Measurements from ENCODE around the gene SLC25A10.
"Not testable (repeated sequence)": the region's sequence is repeated elsewhere in the genome, so short reads cannot be mapped to it uniquely, and the experiment has no call there.

SLC25A10 gene

DNA sequence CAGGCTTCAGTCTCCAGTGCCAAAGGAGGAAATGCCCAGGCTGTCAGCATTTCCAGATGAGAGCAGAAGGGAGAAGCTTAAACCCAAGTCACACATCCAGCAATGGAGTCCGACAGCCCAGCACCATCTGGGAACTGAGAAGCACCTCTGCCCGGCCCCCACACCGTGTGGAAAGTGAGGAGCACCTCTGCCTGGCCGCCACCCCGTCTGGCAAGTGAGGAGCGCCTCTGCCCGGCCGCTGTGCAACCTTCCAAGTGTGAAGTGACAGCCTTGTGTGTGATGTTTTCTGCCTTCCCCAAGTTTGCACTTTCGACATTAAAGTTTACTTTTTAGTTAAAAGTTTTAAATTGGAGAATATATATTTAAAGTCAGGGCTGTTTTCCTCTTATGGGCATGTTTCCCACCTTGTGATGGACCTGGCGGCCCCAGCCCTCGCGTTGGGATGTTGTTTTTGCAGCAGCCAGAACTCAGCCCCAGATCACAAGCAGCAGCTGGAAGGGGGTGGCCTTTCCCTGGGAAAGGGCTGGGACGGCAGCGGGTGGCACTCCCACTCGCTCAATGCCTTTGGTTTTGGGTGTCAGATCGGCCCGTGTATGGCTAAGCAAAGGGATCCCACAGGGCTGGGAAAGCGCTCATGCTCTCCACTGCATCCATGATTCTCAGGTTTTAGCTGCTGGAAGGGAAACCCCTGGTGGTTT is 38.4 kb upstream of the SLC25A10 start:
- H3K27ac ChIP-seq (ENCODE audit: low read depth, low read length) = no peak overlapping the region
- H3K4me3 ChIP-seq (ENCODE audit: low read depth in 1 of 5, low read length in 5 of 5) = no peak overlapping the region
- no peak overlapping the region for H3K9ac ChIP-seq (ENCODE audit: low read length in 5 of 5)
- H3K4me1 ChIP-seq (ENCODE audit: control insufficient read depth in 5 of 5, insufficient read depth in 5 of 5, low read length in 5 of 5) = peaks cover 0 to 10% (median 8%) of the 10 kb centered on the region in 5 donors
- no peaks in the 10 kb centered on the region for H3K9me3 ChIP-seq (ENCODE audit: control insufficient read depth in 5 of 5, low read length in 5 of 5)
- no peaks in the 10 kb centered on the region for H3K27me3 ChIP-seq (ENCODE audit: control insufficient read depth in 5 of 5, insufficient read depth in 4 of 5, low read length in 5 of 5)
- H3K36me3 ChIP-seq (ENCODE audit: control insufficient read depth in 5 of 5, insufficient read depth in 5 of 5, low read length in 5 of 5) = peaks cover 0 to 57% (median 46%) of the 10 kb centered on the region in 5 donors

DNA sequence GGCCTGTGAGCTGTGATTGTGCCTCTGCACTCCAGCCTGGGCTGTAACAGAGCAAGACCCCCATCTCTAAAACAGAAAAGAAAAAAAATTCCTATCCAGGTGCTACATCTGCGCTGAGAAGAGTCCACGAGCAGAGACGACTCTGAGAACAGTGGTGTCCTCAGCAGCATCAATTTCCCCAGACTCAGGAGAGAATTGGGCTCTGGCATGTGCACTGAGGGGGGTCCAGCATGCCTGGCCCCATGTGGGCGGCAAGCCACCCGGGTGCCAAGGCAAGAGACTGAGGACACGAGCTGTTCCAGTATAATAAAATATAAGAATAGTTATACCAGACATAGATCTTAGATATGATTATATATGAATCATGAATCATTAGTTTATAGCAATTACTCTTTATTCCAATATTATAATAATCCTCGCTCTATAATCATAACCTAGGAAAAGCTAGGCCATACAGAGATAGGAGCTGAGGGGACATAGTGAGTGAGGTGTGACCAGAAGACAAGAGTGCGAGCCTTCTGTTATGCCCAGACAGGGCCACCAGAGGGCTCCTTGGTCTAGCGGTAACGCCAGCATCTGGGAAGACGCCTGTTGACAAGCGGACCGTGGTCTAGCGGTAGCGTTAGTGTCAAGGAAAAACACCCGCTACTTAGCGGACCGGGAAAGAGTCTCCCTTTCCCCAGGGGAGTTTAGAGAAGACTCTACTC is 36.4 kb upstream of the SLC25A10 start:
- H3K36me3 ChIP-seq (ENCODE audit: control insufficient read depth in 5 of 5, insufficient read depth in 5 of 5, low read length in 5 of 5) = peaks cover 0 to 45% (median 34%) of the 10 kb centered on the region in 5 donors
- not testable (repeated sequence) for H3K27me3 ChIP-seq (ENCODE audit: control insufficient read depth in 5 of 5, insufficient read depth in 4 of 5, low read length in 5 of 5); H3K9me3 ChIP-seq (ENCODE audit: control insufficient read depth in 5 of 5, low read length in 5 of 5); H3K4me3 ChIP-seq (ENCODE audit: low read depth in 1 of 5, low read length in 5 of 5); H3K9ac ChIP-seq (ENCODE audit: low read length in 5 of 5); H3K4me1 ChIP-seq (ENCODE audit: control insufficient read depth in 5 of 5, insufficient read depth in 5 of 5, low read length in 5 of 5); H3K27ac ChIP-seq (ENCODE audit: low read depth, low read length)

DNA sequence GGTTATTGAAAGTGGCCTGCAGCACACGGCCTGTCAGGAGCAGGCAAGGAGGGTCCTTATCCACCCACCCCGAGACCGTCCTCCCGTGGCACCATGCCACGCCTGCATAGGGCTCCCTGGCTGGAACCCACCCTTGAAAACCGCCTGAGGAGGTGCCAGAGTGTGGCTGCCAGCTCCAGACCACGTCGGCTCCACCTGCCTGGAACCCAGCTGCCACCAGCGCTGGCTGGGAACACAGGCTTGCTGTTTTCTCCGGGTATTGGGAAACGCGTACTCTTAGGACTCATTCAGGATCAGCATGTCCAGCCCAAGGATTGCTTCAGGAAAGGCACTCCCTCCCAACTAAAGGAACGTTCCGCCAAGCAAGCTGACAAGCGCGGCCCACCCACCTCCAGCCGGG is 35.2 kb upstream of the SLC25A10 start:
- peak overlapping the region in 1 of 5 donors; percentile 20 for H3K9ac ChIP-seq (ENCODE audit: low read length in 5 of 5)
- H3K9me3 ChIP-seq (ENCODE audit: control insufficient read depth in 5 of 5, low read length in 5 of 5) = no peaks in the 10 kb centered on the region
- H3K4me1 ChIP-seq (ENCODE audit: control insufficient read depth in 5 of 5, insufficient read depth in 5 of 5, low read length in 5 of 5) = peaks cover 0 to 14% (median 8%) of the 10 kb centered on the region in 5 donors
- H3K27me3 ChIP-seq (ENCODE audit: control insufficient read depth in 5 of 5, insufficient read depth in 4 of 5, low read length in 5 of 5) = no peaks in the 10 kb centered on the region
- no peak overlapping the region for H3K27ac ChIP-seq (ENCODE audit: low read depth, low read length)
- no peak overlapping the region for H3K4me3 ChIP-seq (ENCODE audit: low read depth in 1 of 5, low read length in 5 of 5)
- H3K36me3 ChIP-seq (ENCODE audit: control insufficient read depth in 5 of 5, insufficient read depth in 5 of 5, low read length in 5 of 5) = peaks cover 0 to 42% (median 24%) of the 10 kb centered on the region in 5 donors

DNA sequence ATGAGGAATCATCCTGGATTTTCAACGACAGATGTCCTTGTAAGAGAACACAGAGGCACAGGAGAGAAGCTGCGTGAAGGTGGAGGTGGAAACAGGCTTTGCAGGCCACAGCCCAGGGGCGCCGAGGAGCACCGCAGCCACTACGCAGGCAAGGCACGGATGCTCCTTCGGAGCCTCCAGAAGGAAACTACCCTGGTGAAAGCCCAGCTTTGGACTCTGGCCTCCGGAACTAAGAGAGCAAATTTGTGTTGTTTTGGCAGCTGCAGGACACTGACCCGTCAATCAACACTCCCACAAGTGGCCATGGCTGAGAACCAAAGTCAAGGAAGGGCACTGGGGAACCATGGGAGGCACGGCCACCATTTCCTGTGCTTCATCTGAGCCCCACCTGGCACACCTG is 31.9 kb upstream of the SLC25A10 start:
- Histone ChIP-seq H3K27me3 (ENCODE audit: control insufficient read depth in 5 of 5, insufficient read depth in 4 of 5, low read length in 5 of 5) (no peaks in the 10 kb centered on the region), H3K4me1 (ENCODE audit: control insufficient read depth in 5 of 5, insufficient read depth in 5 of 5, low read length in 5 of 5) (peaks cover 8 to 40% (median 30%) of the 10 kb centered on the region in 5 donors), H3K36me3 (ENCODE audit: control insufficient read depth in 5 of 5, insufficient read depth in 5 of 5, low read length in 5 of 5) (peaks cover 0 to 13% (median 0%) of the 10 kb centered on the region in 5 donors), H3K9me3 (ENCODE audit: control insufficient read depth in 5 of 5, low read length in 5 of 5) (no peaks in the 10 kb centered on the region), H3K27ac (ENCODE audit: low read depth, low read length) (no peak overlapping the region), H3K9ac (ENCODE audit: low read length in 5 of 5) (no peak overlapping the region), H3K4me3 (ENCODE audit: low read depth in 1 of 5, low read length in 5 of 5) (no peak overlapping the region)

DNA sequence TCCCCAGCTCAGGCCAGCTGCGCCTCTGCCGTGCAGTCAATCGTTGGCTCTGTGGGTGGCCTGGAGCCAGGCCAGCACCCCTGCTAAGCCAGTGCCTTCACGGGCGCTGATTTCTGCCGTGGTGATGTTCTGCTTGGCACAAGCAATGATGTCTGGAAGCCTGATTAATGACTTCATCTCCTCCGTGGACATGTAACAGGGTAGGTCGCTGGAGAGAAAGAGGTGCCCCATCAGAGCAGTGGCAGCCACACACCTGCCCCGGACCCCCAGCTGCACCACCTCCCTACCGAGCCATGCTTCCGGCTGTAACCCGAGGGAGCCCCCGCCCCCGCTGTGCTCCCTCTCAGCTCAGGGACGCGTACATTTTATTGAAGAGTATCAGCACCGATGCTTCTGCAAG is 30.4 kb upstream of the SLC25A10 start:
- no peak overlapping the region for H3K4me3 ChIP-seq (ENCODE audit: low read depth in 1 of 5, low read length in 5 of 5)
- H3K36me3 ChIP-seq (ENCODE audit: control insufficient read depth in 5 of 5, insufficient read depth in 5 of 5, low read length in 5 of 5) = peaks cover 0 to 25% (median 11%) of the 10 kb centered on the region in 5 donors
- no peaks in the 10 kb centered on the region for H3K27me3 ChIP-seq (ENCODE audit: control insufficient read depth in 5 of 5, insufficient read depth in 4 of 5, low read length in 5 of 5)
- no peaks in the 10 kb centered on the region for H3K9me3 ChIP-seq (ENCODE audit: control insufficient read depth in 5 of 5, low read length in 5 of 5)
- H3K4me1 ChIP-seq (ENCODE audit: control insufficient read depth in 5 of 5, insufficient read depth in 5 of 5, low read length in 5 of 5) = peaks cover 14 to 44% (median 39%) of the 10 kb centered on the region in 5 donors
- H3K9ac ChIP-seq (ENCODE audit: low read length in 5 of 5) = no peak overlapping the region
- H3K27ac ChIP-seq (ENCODE audit: low read depth, low read length) = no peak overlapping the region

DNA sequence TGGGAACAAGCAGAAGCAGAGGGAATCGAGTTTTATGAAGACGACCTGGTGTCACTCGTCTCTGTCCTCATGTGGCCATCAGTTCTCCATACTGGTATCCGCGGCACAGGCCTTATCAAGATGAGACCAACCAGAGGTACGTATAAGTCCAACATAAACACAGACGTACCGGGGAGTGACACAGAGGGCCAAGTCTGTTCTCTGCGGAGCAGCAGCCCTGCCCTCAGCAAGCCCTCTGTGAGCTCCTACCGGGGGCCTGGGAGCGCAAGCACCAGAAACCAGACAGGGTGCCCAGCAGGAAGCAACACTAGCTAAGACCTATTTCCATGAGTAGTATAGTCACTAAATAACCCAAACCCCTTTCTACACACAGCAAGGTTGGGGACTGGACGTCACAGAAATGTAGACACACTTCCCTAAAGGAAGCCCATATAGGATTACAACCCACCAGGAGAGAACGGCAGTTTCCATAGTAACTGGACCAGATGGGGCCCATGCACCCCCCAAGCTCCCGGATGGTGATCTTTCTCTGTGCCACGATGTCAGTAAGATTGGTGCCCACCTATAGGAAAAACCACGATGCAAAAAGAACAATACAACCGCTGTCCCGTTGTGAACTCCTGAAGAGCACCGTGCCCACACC is 29.4 kb upstream of the SLC25A10 start:
- H3K9me3 ChIP-seq (ENCODE audit: control insufficient read depth in 5 of 5, low read length in 5 of 5) = no peaks in the 10 kb centered on the region
- H3K27me3 ChIP-seq (ENCODE audit: control insufficient read depth in 5 of 5, insufficient read depth in 4 of 5, low read length in 5 of 5) = no peaks in the 10 kb centered on the region
- peaks cover 0 to 36% (median 21%) of the 10 kb centered on the region in 5 donors for H3K36me3 ChIP-seq (ENCODE audit: control insufficient read depth in 5 of 5, insufficient read depth in 5 of 5, low read length in 5 of 5)
- peak overlapping the region; percentile 74 for H3K27ac ChIP-seq (ENCODE audit: low read depth, low read length)
- H3K4me1 ChIP-seq (ENCODE audit: control insufficient read depth in 5 of 5, insufficient read depth in 5 of 5, low read length in 5 of 5) = peaks cover 14 to 38% (median 33%) of the 10 kb centered on the region in 5 donors
- peak overlapping the region; percentile 28 to 95 (median 86) for H3K9ac ChIP-seq (ENCODE audit: low read length in 5 of 5)
- H3K4me3 ChIP-seq (ENCODE audit: low read depth in 1 of 5, low read length in 5 of 5) = peak overlapping the region; percentile 79 to 94 (median 90)

DNA sequence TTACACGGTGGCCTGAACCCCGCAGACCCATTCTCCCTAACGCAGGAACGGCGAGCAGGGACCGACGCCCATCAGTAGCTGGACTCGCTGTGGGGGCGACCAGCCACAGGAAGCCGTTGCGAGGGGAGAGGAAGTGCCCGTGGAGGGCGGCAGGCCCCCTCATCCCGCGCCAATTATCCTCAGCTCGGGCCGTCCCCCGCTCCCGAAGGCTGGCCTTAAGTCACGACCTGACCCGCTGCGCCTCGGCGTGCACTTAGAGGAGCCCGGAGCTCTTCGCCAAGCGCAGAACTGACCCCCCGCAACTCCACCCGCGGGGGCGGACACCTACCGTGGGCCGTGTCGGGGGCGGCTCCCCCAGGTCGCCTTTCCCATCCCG is 28.9 kb upstream of the SLC25A10 start:
- peaks cover 14 to 38% (median 33%) of the 10 kb centered on the region in 5 donors for H3K4me1 ChIP-seq (ENCODE audit: control insufficient read depth in 5 of 5, insufficient read depth in 5 of 5, low read length in 5 of 5)
- no peaks in the 10 kb centered on the region for H3K27me3 ChIP-seq (ENCODE audit: control insufficient read depth in 5 of 5, insufficient read depth in 4 of 5, low read length in 5 of 5)
- peaks cover 0 to 41% (median 26%) of the 10 kb centered on the region in 5 donors for H3K36me3 ChIP-seq (ENCODE audit: control insufficient read depth in 5 of 5, insufficient read depth in 5 of 5, low read length in 5 of 5)
- H3K4me3 ChIP-seq (ENCODE audit: low read depth in 1 of 5, low read length in 5 of 5) = peak overlapping the region; percentile 79 to 94 (median 90)
- peak overlapping the region; percentile 28 to 95 (median 86) for H3K9ac ChIP-seq (ENCODE audit: low read length in 5 of 5)
- no peaks in the 10 kb centered on the region for H3K9me3 ChIP-seq (ENCODE audit: control insufficient read depth in 5 of 5, low read length in 5 of 5)
- peak overlapping the region; percentile 74 for H3K27ac ChIP-seq (ENCODE audit: low read depth, low read length)

DNA sequence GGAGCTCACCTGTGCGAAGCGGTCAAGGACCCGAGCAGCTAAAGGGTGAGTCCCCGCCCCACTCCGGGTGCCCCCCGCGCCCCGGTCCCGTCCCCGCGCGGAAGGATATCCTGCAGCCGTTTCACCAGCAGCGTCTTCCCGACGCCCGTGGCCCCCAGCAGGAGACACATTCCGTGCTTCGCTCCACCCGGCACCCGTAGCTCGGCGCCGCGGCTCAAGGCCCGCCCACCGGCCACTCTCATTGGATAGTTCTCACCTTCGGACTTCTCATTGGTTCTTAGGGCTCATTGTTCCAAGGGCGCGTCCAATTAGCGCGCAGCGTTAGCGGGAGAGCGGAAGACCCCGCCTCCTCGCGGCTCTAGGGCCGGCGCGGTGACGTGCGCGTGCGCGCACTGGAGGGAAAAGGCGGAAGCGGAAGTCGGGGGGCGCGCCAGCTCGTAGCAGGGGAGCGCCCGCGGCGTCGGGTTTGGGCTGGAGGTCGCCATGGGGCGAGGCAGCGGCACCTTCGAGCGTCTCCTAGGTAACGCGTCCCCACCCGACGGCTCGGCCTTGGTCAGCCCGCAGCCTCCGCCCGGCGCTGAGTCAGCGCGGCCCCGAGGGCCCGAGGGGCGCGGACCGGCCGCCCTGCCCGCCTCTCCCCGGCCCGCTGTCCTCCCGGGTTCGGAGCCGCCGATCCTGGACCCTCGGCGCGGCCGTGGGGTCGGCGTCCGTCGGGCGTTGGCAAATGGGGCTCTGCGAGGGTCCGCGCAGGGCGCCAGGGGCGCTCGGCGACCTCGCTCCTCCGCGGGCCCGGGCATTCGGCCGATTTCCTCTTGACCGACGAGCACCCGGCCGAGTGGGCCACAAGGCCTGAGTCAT is 28.3 kb upstream of the SLC25A10 start, which contains the start of the genes ARL16 and HGS:
ARL16 (minus strand) TSS at position 214 of the 858 bp plus-strand sequence; CDS start at position 170, 44 bp downstream.
HGS (plus strand) TSS at position 428 of the 858 bp plus-strand sequence; CDS start at position 484, 56 bp downstream.
- H3K4me1 ChIP-seq (ENCODE audit: control insufficient read depth in 5 of 5, insufficient read depth in 5 of 5, low read length in 5 of 5) = peaks cover 14 to 38% (median 33%) of the 10 kb centered on the region in 5 donors
- no peaks in the 10 kb centered on the region for H3K9me3 ChIP-seq (ENCODE audit: control insufficient read depth in 5 of 5, low read length in 5 of 5)
- peak within 1 kb of the TSS; percentile 39 to 95 (median 93) for H3K9ac ChIP-seq (ENCODE audit: low read length in 5 of 5)
- H3K27ac ChIP-seq (ENCODE audit: low read depth, low read length) = peak within 1 kb of the TSS; percentile 74
- peaks cover 0 to 47% (median 32%) of the 10 kb centered on the region in 5 donors for H3K36me3 ChIP-seq (ENCODE audit: control insufficient read depth in 5 of 5, insufficient read depth in 5 of 5, low read length in 5 of 5)
- H3K27me3 ChIP-seq (ENCODE audit: control insufficient read depth in 5 of 5, insufficient read depth in 4 of 5, low read length in 5 of 5) = no peaks in the 10 kb centered on the region
- H3K4me3 ChIP-seq (ENCODE audit: low read depth in 1 of 5, low read length in 5 of 5) = peak within 1 kb of the TSS; percentile 88 to 96 (median 90)

DNA sequence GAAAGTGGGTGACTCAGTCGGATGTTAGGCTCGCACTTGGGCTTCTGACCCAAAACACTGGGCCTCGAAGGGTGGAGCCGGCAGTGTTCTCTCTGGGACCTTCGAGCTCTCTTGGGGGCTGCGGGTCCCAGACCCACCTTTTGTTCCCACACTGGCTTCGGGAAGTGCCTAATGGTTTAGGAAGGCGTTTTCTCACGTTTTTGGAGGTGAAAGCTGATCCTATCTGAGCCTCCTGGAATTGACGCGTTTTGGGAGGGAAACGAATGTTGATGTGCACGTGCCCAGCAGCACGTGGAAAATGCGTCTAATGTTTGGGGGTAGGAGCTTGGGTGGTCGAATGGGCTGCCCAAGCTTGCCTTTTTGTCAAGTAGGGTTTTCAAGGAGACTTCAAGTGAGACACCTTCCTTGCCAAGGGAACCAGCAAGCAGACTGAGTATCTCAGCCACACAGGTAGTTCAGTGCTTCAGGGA is 27.6 kb upstream of the SLC25A10 start:
- peak overlapping the region; percentile 74 for H3K27ac ChIP-seq (ENCODE audit: low read depth, low read length)
- H3K4me3 ChIP-seq (ENCODE audit: low read depth in 1 of 5, low read length in 5 of 5) = peak overlapping the region; percentile 88 to 96 (median 90)
- H3K9me3 ChIP-seq (ENCODE audit: control insufficient read depth in 5 of 5, low read length in 5 of 5) = no peaks in the 10 kb centered on the region
- peaks cover 14 to 38% (median 33%) of the 10 kb centered on the region in 5 donors for H3K4me1 ChIP-seq (ENCODE audit: control insufficient read depth in 5 of 5, insufficient read depth in 5 of 5, low read length in 5 of 5)
- H3K36me3 ChIP-seq (ENCODE audit: control insufficient read depth in 5 of 5, insufficient read depth in 5 of 5, low read length in 5 of 5) = peaks cover 0 to 54% (median 39%) of the 10 kb centered on the region in 5 donors
- H3K9ac ChIP-seq (ENCODE audit: low read length in 5 of 5) = peak overlapping the region; percentile 39 to 95 (median 93)
- no peaks in the 10 kb centered on the region for H3K27me3 ChIP-seq (ENCODE audit: control insufficient read depth in 5 of 5, insufficient read depth in 4 of 5, low read length in 5 of 5)

Measured in subcutaneous abdominal adipose tissue (tissue), 5 donors.